Neural crest cell (in vitro differentiated cells): ENCODE data around the gene PPP6R3. TPM values are rescaled to one million over a fixed set of nuclear protein-coding genes. Genes with fewer than 3 reads are reported as not detected.

Experiments
- DNase-seq: peaks from one replicate; pipeline ENCODE4 v3.0.0; 2021; ENCODE audit warnings: low read depth, mixed read lengths, low spot score
- H3K27ac Mint-ChIP-seq: one replicate; pipeline ENCODE4 v1.8.0; 2021; ENCODE audit warnings: mild to moderate bottlenecking, mixed read lengths; ENCODE audit not compliant: unreplicated experiment
- H3K27me3 Mint-ChIP-seq: 2 replicates; pipeline ENCODE4 v1.8.0; 2021; ENCODE audit warnings: low read depth, mild to moderate bottlenecking, mixed read lengths
- H3K36me3 Mint-ChIP-seq: 2 replicates; pipeline ENCODE4 v1.8.0; 2021; ENCODE audit warnings: low read depth, mild to moderate bottlenecking, mixed read lengths
- H3K4me1 Mint-ChIP-seq: 2 replicates; pipeline ENCODE4 v1.8.0; 2021; ENCODE audit warnings: mixed read lengths
- H3K4me3 Mint-ChIP-seq: one replicate; pipeline ENCODE4 v1.8.0; 2021; ENCODE audit warnings: mild to moderate bottlenecking, mixed read lengths
- H3K9me3 Mint-ChIP-seq: 2 replicates; pipeline ENCODE4 v1.8.0; 2021; ENCODE audit warnings: mixed read lengths
- CTCF ChIP-seq: fragments of 200-600 bp; sonication (generic); conservative IDR thresholded peaks from 2 replicates; pipeline ENCODE4 v1.5.0; 2021; ENCODE audit warnings: antibody characterized with exemption, mild to moderate bottlenecking
- total RNA-seq: library from RNA; stranded (reverse); gene quantifications from 2 replicates; pipeline ENCODE4 v1.2.1, GENCODE V29; 2021

PPP6R3 gene
- total RNA-seq, 1 donor from 2014 or later: 111 TPM

- H3K27ac Mint-ChIP-seq: no peak overlapping the region
- no peak for DNase-seq
- H3K36me3 Mint-ChIP-seq: no peaks in the 10 kb centered on the region
- H3K4me3 Mint-ChIP-seq: no peak overlapping the region
- TF ChIP-seq CTCF: no peak
- peaks cover 1% of the 10 kb centered on the region for H3K4me1 Mint-ChIP-seq
- H3K9me3 Mint-ChIP-seq: no peaks in the 10 kb centered on the region
- no peaks in the 10 kb centered on the region for H3K27me3 Mint-ChIP-seq
Measured at GRCh38 chr11:68661014-68661413, 200.5 kb downstream of the PPP6R3 start.

GRCh38 chr11:68661697-68662603 lies 201.4 kb downstream of the PPP6R3 start:
- no peak overlapping the region for H3K27ac Mint-ChIP-seq

GRCh38 chr11:68663482-68664010 lies 203.0 kb downstream of the PPP6R3 start:
- no peak for DNase-seq
- H3K9me3 Mint-ChIP-seq: no peaks in the 10 kb centered on the region
- H3K4me1 Mint-ChIP-seq: no peaks in the 10 kb centered on the region
- H3K4me3 Mint-ChIP-seq: no peak overlapping the region
- TF ChIP-seq CTCF: no peak
- H3K27me3 Mint-ChIP-seq: peaks cover 3% of the 10 kb centered on the region
- H3K36me3 Mint-ChIP-seq: no peaks in the 10 kb centered on the region
- no peak overlapping the region for H3K27ac Mint-ChIP-seq

More at GRCh38 chr11:68661697-68662603, 201.4 kb downstream of the PPP6R3 start:
- Mint-ChIP-seq H3K4me1 (no peaks in the 10 kb centered on the region), H3K27me3 (peaks cover 3% of the 10 kb centered on the region), H3K36me3 (no peaks in the 10 kb centered on the region), H3K4me3 (no peak overlapping the region), H3K9me3 (no peaks in the 10 kb centered on the region)
- TF ChIP-seq CTCF: no peak
- DNase-seq: no peak

GRCh38 chr11:68664141-68664540 lies 203.6 kb downstream of the PPP6R3 start:
- H3K36me3 Mint-ChIP-seq: no peaks in the 10 kb centered on the region
- no peaks in the 10 kb centered on the region for H3K4me1 Mint-ChIP-seq
- no peaks in the 10 kb centered on the region for H3K9me3 Mint-ChIP-seq
- H3K4me3 Mint-ChIP-seq: no peak overlapping the region
- H3K27ac Mint-ChIP-seq: no peak overlapping the region
- peaks cover 3% of the 10 kb centered on the region for H3K27me3 Mint-ChIP-seq
- no peak for TF ChIP-seq CTCF
- no peak for DNase-seq

GRCh38 chr11:68664906-68665305 lies 204.4 kb downstream of the PPP6R3 start:
- Mint-ChIP-seq H3K4me3 (no peak overlapping the region), H3K27me3 (peaks cover 3% of the 10 kb centered on the region), H3K36me3 (no peaks in the 10 kb centered on the region), H3K27ac (no peak overlapping the region), H3K4me1 (no peaks in the 10 kb centered on the region), H3K9me3 (no peaks in the 10 kb centered on the region)
- TF ChIP-seq CTCF: no peak
- DNase-seq: no peak

Other genes with a start within 250 kb of the PPP6R3 start
- 42.7 and 43.7 TPM in 2 replicates for gene KMT5B, start 247.5 kb upstream of the PPP6R3 start, total RNA-seq
- 54.2 and 54.5 TPM in 2 replicates for gene C11orf24, start 188.8 kb upstream of the PPP6R3 start, total RNA-seq
- gene LRP5, start 148.2 kb upstream of the PPP6R3 start, total RNA-seq: 43.4 and 44.3 TPM in 2 replicates
- gene GAL, start 223.8 kb downstream of the PPP6R3 start, total RNA-seq: 1.1 and 1.8 TPM in 2 replicates